COLO668 (cell line): ENCODE measurements around the gene NSMF.
"Not testable (repeated sequence)": the region's sequence is repeated elsewhere in the genome, so short reads cannot be mapped to it uniquely, and the experiment has no call there.

Source experiments
- DNase-seq: peaks from one replicate; lab custom pipeline; 2025; ENCODE audit not compliant: unreplicated experiment; lab: John Stamatoyannopoulos, UW

The NSMF gene

GRCh38 chr9:137477778-137478612, 18.9 kb upstream of the NSMF start:
- DNase-seq, result no peak

GRCh38 chr9:137476856-137477255, 17.7 kb upstream of the NSMF start:
- DNase-seq, result no peak

- DNase-seq, result no peak
Observed at GRCh38 chr9:137475666-137476065, 16.5 kb upstream of the NSMF start.

- DNase-seq, result no peak
Observed at GRCh38 chr9:137474271-137474670, 15.1 kb upstream of the NSMF start.

GRCh38 chr9:137470785-137471184, 11.7 kb upstream of the NSMF start:
- DNase-seq, result no peak

- no peak for DNase-seq
Observed at GRCh38 chr9:137467896-137468295, 8.8 kb upstream of the NSMF start.

- no peak for DNase-seq
Observed at GRCh38 chr9:137467161-137467581, 8.0 kb upstream of the NSMF start.

- not testable (repeated sequence) for DNase-seq
Observed at GRCh38 chr9:137466389-137467085, 7.4 kb upstream of the NSMF start.

GRCh38 chr9:137465720-137466388, 6.7 kb upstream of the NSMF start:
- DNase-seq, result no peak

- DNase-seq, result no peak
Observed at GRCh38 chr9:137465000-137465719, 6.0 kb upstream of the NSMF start.

- DNase-seq, result no peak
Observed at GRCh38 chr9:137464291-137464999, 5.3 kb upstream of the NSMF start.

GRCh38 chr9:137463931-137464290, 4.8 kb upstream of the NSMF start:
- DNase-seq, result no peak

GRCh38 chr9:137462986-137463930, 4.1 kb upstream of the NSMF start:
- no peak for DNase-seq

GRCh38 chr9:137462396-137462985, 3.4 kb upstream of the NSMF start:
- no peak for DNase-seq

GRCh38 chr9:137461663-137462395, 2.7 kb upstream of the NSMF start:
- DNase-seq, result no peak

GRCh38 chr9:137461316-137461662, 2.2 kb upstream of the NSMF start:
- DNase-seq, result no peak

GRCh38 chr9:137460363-137461315, 1.5 kb upstream of the NSMF start:
- no peak for DNase-seq
